ENCODE measurements around the gene RHOBTB1.

GRCh38 chr10:60944058-60944909 lies at the start of gene RHOBTB1:
- TF ChIP-seq POLR2A (IDR thresholded peaks at IDR 0.05; ENCODE audit: extremely low read depth, insufficient read length) (no peak), MYC (IDR thresholded peaks at IDR 0.05; ENCODE audit: low read depth, low read length) (no peak), CTCF (IDR thresholded peaks at IDR 0.05; ENCODE audit: low read depth, low read length) (no peak), MAX (IDR thresholded peaks at IDR 0.05; ENCODE audit: low read depth, low read length) (no peak)
